Gastroesophageal sphincter (tissue), 3 donors: ENCODE results near the gene SEMA6B.

ENCODE experiments used
- CTCF ChIP-seq, 4 experiments: fragments of 200-600 bp in 2 of 4; fragments of 450-650 bp in 2 of 4; sonication (generic) in 1 of 4; IDR thresholded peaks; one replicate each; pipeline ENCODE4 v1.5.1; 2017 to 2019; ENCODE audit warnings: antibody characterized with exemption in 4 of 4, mild to moderate bottlenecking in 2 of 4, moderate library complexity in 2 of 4
- EP300 ChIP-seq: sonication (generic); formaldehyde crosslinking; IDR thresholded peaks from one replicate; pipeline ENCODE4 v1.6.1; 2017; ENCODE audit warnings: antibody characterized with exemption, mild to moderate bottlenecking
- POLR2A ChIP-seq, 2 donors: fragments of 450-650 bp; IDR thresholded peaks; one replicate each; pipeline ENCODE4 v1.6.1; 2017; ENCODE audit warnings: antibody characterized with exemption in 2 of 2, mild to moderate bottlenecking in 2 of 2, moderate library complexity in 1 of 2
- POLR2AphosphoS5 ChIP-seq: sonication (generic); formaldehyde crosslinking; IDR thresholded peaks from one replicate; pipeline ENCODE4 v1.6.1; 2017; ENCODE audit warnings: antibody characterized with exemption

- TF ChIP-seq CTCF (IDR thresholded peaks at IDR 0.05) (no peak), POLR2AphosphoS5 (no peak), EP300 (no peak), POLR2A (IDR thresholded peaks at IDR 0.05) (no peak)
Observed at GRCh38 chr19:4600893-4601292, 41.4 kb upstream of the SEMA6B start.
